CD14-positive monocyte (primary cell): ENCODE results near the gene CAV1. TPM values are rescaled to one million over a fixed set of nuclear protein-coding genes. Genes with fewer than 3 reads are reported as not detected.

Experiments used
- DNase-seq, 3 donors: peaks; one replicate each; pipeline ENCODE4 v3.0.0-alpha.2; 2011 to 2022
- H2AFZ ChIP-seq: 2 replicates; pipeline ENCODE4 v1.6.0; 2012; ENCODE audit warnings: mild to moderate bottlenecking, low read depth, low read length, inconsistent platforms; ENCODE audit not compliant: insufficient read depth, poor library complexity, severe bottlenecking
- H3K27ac ChIP-seq, 2 donors: 1 replicate in 1 of 2; 2 replicates in 1 of 2; pipeline ENCODE4 v1.5.1; 2012 to 2013; ENCODE audit warnings: low read length in 2 of 2, control low read depth in 1 of 2, inconsistent platforms in 1 of 2, low read depth in 1 of 2, mild to moderate bottlenecking in 1 of 2
- H3K27me3 ChIP-seq, 2 donors: one replicate each; pipeline versions ENCODE4 v1.6.0 to v1.6.1; 2011 to 2013; ENCODE audit warnings: low read length in 2 of 2; ENCODE audit not compliant: control insufficient read depth in 2 of 2, insufficient read depth in 2 of 2
- H3K36me3 ChIP-seq, 2 donors: replicated peaks in 1 of 2; 1 replicate in 1 of 2; 2 replicates in 1 of 2; pipeline versions ENCODE4 v1.5.1 to v1.6.1; 2012 to 2013; ENCODE audit warnings: low read length in 2 of 2, control low read depth in 1 of 2, inconsistent platforms in 1 of 2, mild to moderate bottlenecking in 1 of 2; ENCODE audit not compliant: insufficient read depth in 2 of 2, control insufficient read depth in 1 of 2
- H3K4me1 ChIP-seq, 2 donors: 1 replicate in 1 of 2; 2 replicates in 1 of 2; pipeline versions ENCODE4 v1.5.1 to v1.6.1; 2012 to 2013; ENCODE audit warnings: low read length in 2 of 2, control low read depth in 1 of 2, inconsistent platforms in 1 of 2, mild to moderate bottlenecking in 1 of 2, moderate library complexity in 1 of 2; ENCODE audit not compliant: insufficient read depth in 2 of 2, control insufficient read depth in 1 of 2
- H3K4me2 ChIP-seq: replicated peaks from 2 replicates; pipeline ENCODE3; 2012; ENCODE audit warnings: low read length, moderate library complexity, mild to moderate bottlenecking; ENCODE audit not compliant: poor library complexity, severe bottlenecking; ENCODE audit errors: extremely low read depth
- H3K4me3 ChIP-seq, 3 experiments: fragments of 200-600 bp in 1 of 3; sonication (generic) in 1 of 3; replicated peaks in 1 of 3; 1 replicate in 2 of 3; 2 replicates in 1 of 3; pipeline ENCODE4 v1.5.1; 2011 to 2013; ENCODE audit warnings: low read length in 3 of 3, mild to moderate bottlenecking in 3 of 3, control low read depth in 2 of 3, low read depth in 2 of 3, inconsistent platforms in 1 of 3, moderate library complexity in 1 of 3
- H3K79me2 ChIP-seq: 2 replicates; pipeline ENCODE4 v1.6.0; 2012; ENCODE audit warnings: mild to moderate bottlenecking, control low read depth, inconsistent platforms, low read length, moderate library complexity; ENCODE audit not compliant: insufficient read depth
- H3K9ac ChIP-seq: 2 replicates; pipeline ENCODE4 v1.6.0; 2017; ENCODE audit warnings: low read length, mild to moderate bottlenecking; ENCODE audit not compliant: insufficient read depth, poor library complexity, severe bottlenecking
- H3K9me3 ChIP-seq, 2 donors: replicated peaks in 1 of 2; 1 replicate in 1 of 2; 2 replicates in 1 of 2; pipeline versions ENCODE4 v1.5.1 to v1.6.1; 2012 to 2013; ENCODE audit warnings: low read length in 2 of 2, control low read depth in 1 of 2; ENCODE audit not compliant: control insufficient read depth in 1 of 2, insufficient read depth in 1 of 2
- H4K20me1 ChIP-seq: 2 replicates; pipeline ENCODE4 v1.6.0; 2012; ENCODE audit warnings: mild to moderate bottlenecking, low read length, control low read depth, moderate library complexity; ENCODE audit not compliant: insufficient read depth
- H3K27ac Mint-ChIP-seq, 7 donors: one replicate each; pipeline ENCODE4 v1.8.0; 2020; ENCODE audit warnings: mild to moderate bottlenecking in 7 of 7, mixed read lengths in 7 of 7, moderate library complexity in 6 of 7, inconsistent platforms in 2 of 7
- H3K27me3 Mint-ChIP-seq, 3 donors: one replicate each; pipeline ENCODE4 v1.8.0; 2021 to 2022; ENCODE audit warnings: low read depth in 3 of 3, mild to moderate bottlenecking in 3 of 3, mixed read lengths in 3 of 3, moderate library complexity in 3 of 3, inconsistent platforms in 1 of 3
- H3K36me3 Mint-ChIP-seq, 2 donors: one replicate each; pipeline ENCODE4 v1.8.0; 2020; ENCODE audit warnings: mixed read lengths in 2 of 2, inconsistent platforms in 1 of 2, mild to moderate bottlenecking in 1 of 2
- H3K4me1 Mint-ChIP-seq: one replicate; pipeline ENCODE4 v1.8.0; 2020; ENCODE audit warnings: mild to moderate bottlenecking, mixed read lengths
- H3K4me3 Mint-ChIP-seq, 2 donors: one replicate each; pipeline ENCODE4 v1.8.0; 2020; ENCODE audit warnings: mild to moderate bottlenecking in 2 of 2, mixed read lengths in 2 of 2, moderate library complexity in 1 of 2
- H3K9me3 Mint-ChIP-seq, 7 donors: one replicate each; pipeline ENCODE4 v1.8.0; 2020 to 2022; ENCODE audit warnings: mixed read lengths in 7 of 7, mild to moderate bottlenecking in 6 of 7, moderate library complexity in 6 of 7, inconsistent platforms in 2 of 7
- WGBS: methylation state at CpG from one replicate; pipeline ENCODE4 v1.1.5; 2013; ENCODE audit warnings: missing lambda C conversion rate; ENCODE audit not compliant: insufficient coverage; 5-methylcytosine and 5-hydroxymethylcytosine counted together
- intact Hi-C, 2 donors: fragments of 100-400 bp; cut with micrococcal nuclease; formaldehyde crosslinking; loops; one replicate each; pipeline versions ENCODE4 v1.15.0 to v1.15.1; 2023
- polyA plus RNA-seq, 3 donors: library from polyadenylated mRNA; depleted of rRNA in 1 of 3; unstranded in 2 of 3; stranded (reverse) in 1 of 3; fragments of 300-500 nt in 2 of 3; fragments of >200 nt in 1 of 3; fragmentation: Illumina TruSeq in 2 of 3; gene quantifications; 1 replicate in 2 of 3; 2 replicates in 1 of 3; pipeline ENCODE4 v1.2.3, GENCODE V29; 2012 to 2021
- TF ChIP-seq, protein P1 (sequence below): fragments of 200-600 bp; IDR thresholded peaks from one replicate; pipeline ENCODE4 v1.8.0; 2022; ENCODE audit warnings: antibody characterized with exemption, mild to moderate bottlenecking

The CAV1 gene
- polyA plus RNA-seq, 3 donors: not detected

DNA sequence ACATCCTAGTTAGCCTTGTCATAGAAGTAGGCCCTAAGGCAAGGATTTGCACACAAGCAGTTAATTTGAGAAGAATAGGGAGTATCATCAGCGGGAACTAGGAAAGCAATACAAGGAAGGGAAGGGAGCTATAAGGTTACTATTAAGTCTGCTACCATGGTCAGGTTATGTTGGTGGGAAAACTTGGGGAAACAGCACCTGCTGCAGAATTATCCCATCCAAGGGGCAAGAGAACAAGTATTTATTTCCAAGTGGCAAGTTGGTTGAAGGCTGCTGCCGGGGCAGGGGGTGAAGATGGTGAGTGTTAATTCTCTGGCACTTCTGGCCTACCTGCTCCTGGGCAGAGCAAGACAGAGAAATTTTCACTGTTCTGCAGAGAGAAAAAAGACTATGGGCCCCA, 55.0 kb downstream of the CAV1 start:
- no peak for DNase-seq
- no peak overlapping the region for H2AFZ ChIP-seq
- intact Hi-C loops: no loop called here

DNA sequence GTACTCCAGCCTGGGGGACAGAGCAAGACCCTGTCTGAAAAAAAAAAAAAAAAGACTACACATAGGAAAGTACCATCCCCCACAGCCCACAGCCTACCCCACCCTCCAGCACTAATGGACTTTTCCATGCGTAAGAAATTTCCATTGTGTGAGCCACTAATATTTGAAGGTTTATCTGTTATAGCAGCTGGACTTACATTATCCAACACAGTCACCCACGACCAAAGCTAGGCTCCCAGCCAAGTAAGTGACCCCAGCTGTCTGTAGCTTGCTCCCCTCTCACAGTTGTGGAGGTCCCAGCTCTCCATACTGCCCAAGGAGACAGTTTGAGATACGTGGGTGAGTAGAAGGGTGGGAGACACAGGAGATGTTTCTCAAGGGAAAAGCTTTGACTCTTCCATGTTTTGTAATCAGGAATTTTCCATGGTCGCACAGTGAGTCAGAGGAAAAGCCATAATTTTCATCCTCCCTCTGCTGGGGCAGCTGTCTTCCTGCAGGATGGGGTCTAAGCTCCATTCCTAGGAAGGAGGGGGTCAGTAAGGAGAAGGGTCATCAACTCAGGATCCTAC, 57.4 kb downstream of the CAV1 start:
- intact Hi-C loops: no loop called here
- no peaks in the 10 kb centered on the region for H3K27me3 ChIP-seq
- no peaks in the 10 kb centered on the region for H4K20me1 ChIP-seq
- H3K79me2 ChIP-seq: no peaks in the 10 kb centered on the region
- Mint-ChIP-seq H3K9me3 (peaks cover 0 to 3% (median 0%) of the 10 kb centered on the region in 7 donors), H3K4me3 (no peak overlapping the region), H3K27ac (no peak overlapping the region), H3K4me1 (peaks cover 5% of the 10 kb centered on the region), H3K27me3 (peaks cover 0 to 1% (median 0%) of the 10 kb centered on the region in 3 donors), H3K36me3 (no peaks in the 10 kb centered on the region)
- TF ChIP-seq, protein P1, sequence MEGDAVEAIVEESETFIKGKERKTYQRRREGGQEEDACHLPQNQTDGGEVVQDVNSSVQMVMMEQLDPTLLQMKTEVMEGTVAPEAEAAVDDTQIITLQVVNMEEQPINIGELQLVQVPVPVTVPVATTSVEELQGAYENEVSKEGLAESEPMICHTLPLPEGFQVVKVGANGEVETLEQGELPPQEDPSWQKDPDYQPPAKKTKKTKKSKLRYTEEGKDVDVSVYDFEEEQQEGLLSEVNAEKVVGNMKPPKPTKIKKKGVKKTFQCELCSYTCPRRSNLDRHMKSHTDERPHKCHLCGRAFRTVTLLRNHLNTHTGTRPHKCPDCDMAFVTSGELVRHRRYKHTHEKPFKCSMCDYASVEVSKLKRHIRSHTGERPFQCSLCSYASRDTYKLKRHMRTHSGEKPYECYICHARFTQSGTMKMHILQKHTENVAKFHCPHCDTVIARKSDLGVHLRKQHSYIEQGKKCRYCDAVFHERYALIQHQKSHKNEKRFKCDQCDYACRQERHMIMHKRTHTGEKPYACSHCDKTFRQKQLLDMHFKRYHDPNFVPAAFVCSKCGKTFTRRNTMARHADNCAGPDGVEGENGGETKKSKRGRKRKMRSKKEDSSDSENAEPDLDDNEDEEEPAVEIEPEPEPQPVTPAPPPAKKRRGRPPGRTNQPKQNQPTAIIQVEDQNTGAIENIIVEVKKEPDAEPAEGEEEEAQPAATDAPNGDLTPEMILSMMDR: no peak
- no peaks in the 10 kb centered on the region for H3K9me3 ChIP-seq
- H3K9ac ChIP-seq: no peak overlapping the region
- H2AFZ ChIP-seq: no peak overlapping the region
- H3K4me2 ChIP-seq: no peak overlapping the region
- H3K4me3 ChIP-seq: no peak overlapping the region
- DNase-seq: no peak
- WGBS: no CpG with 5 or more reads among the region's 4 CpGs
- H3K4me1 ChIP-seq: no peaks in the 10 kb centered on the region
- no peak overlapping the region for H3K27ac ChIP-seq
- no peaks in the 10 kb centered on the region for H3K36me3 ChIP-seq

More for the DNA sequence above, 55.0 kb downstream of the CAV1 start:
- Mint-ChIP-seq H3K4me3 (no peak overlapping the region), H3K4me1 (peaks cover 5% of the 10 kb centered on the region), H3K27me3 (peaks cover 0 to 1% (median 0%) of the 10 kb centered on the region in 3 donors), H3K9me3 (peaks cover 0 to 3% (median 0%) of the 10 kb centered on the region in 7 donors), H3K36me3 (no peaks in the 10 kb centered on the region), H3K27ac (no peak overlapping the region)
- Histone ChIP-seq H4K20me1 (no peaks in the 10 kb centered on the region), H3K4me2 (no peak overlapping the region), H3K4me3 (no peak overlapping the region), H3K9ac (no peak overlapping the region), H3K4me1 (no peaks in the 10 kb centered on the region), H3K36me3 (no peaks in the 10 kb centered on the region), H3K27ac (no peak overlapping the region), H3K27me3 (no peaks in the 10 kb centered on the region), H3K9me3 (no peaks in the 10 kb centered on the region), H3K79me2 (no peaks in the 10 kb centered on the region)
- 100% methylated on average over 1 of the region's 2 CpGs for WGBS
- TF ChIP-seq, protein P1: no peak
